T-helper 2 cell treated with Interferon-gamma antibody and Interleukin-4, amounts not matched to agents 100 ng/mL and 5 ng/mL, for 36 hours (primary cell): ENCODE measurements around the gene GOLGA6A. TPM values are rescaled to one million over a fixed set of nuclear protein-coding genes. Genes with fewer than 3 reads are reported as not detected.

Experiments
- intact Hi-C: fragments of 100-400 bp; cut with micrococcal nuclease; formaldehyde crosslinking; loops from one replicate; pipeline ENCODE4 v1.15.1; 2023
- total RNA-seq: library from RNA; stranded (reverse); gene quantifications from 2 replicates; pipeline ENCODE4 v1.2.3, GENCODE V29; 2022

The GOLGA6A gene
- total RNA-seq, 1 donor from 2014 or later = not detected

GRCh38 chr15:74053941-74054529 is 28.3 kb downstream of the GOLGA6A start:
- intact Hi-C loops = loop anchor here (5.0 kb wide), 1 partner anchor 82 kb away; no protein-coding TSS in a partner anchor

- intact Hi-C loops = loop anchor here (5.0 kb wide), 1 partner anchor 81 kb away; no protein-coding TSS in a partner anchor
Observed at GRCh38 chr15:74053517-74053916, 28.8 kb downstream of the GOLGA6A start.

DNA sequence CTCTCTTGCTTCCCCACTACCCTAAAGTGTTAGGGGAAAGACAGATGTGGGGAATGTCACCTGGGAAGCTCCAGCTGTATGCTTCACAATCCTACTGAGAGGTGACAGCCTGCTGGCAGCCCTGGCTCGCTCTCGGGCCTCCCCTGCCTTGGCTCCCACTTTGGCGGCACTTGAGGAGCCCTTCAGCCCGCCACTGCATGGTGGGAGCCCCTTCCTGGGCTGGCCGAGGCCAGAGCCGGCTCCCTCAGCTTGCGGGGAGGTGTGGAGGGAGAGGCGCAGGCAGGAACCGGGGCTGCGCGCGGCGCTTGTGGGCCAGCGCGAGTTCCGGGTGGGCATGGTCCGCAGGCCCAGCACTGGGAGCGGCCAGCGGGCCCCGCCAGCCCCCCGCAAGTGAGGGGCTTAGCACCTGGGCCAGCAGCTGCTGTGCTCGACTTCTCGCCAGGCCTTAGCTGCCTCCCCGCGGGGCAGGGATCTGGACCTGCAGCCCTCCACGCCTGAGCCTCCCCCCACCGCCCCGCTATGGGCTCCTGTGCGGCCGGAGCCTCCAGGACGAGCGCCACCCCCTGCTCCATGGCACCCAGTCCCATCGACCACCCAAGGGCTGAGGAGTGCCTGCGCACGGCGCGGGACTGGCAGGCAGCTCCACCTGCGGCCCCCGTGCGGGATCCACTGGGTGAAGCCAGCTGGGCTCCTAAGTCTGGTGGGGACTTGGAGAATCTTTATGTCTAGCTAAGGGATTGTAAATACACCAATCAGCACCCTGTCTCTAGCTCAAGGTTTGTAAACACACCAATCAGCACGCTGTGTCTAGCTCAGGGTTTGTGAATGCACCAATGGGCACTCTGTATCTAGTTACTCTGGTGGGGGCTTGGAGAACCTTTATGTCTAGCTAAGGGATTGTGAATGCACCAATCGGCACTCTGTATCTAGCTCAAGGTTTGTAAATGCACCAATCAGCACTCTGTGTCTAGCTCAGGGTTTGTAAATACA is 29.8 kb downstream of the GOLGA6A start:
- intact Hi-C loops = loop anchor here (5.0 kb wide), 1 partner anchor 80 kb away; no protein-coding TSS in a partner anchor

GRCh38 chr15:74050556-74051234 is 31.7 kb downstream of the GOLGA6A start:
- intact Hi-C loops = loop anchor here (5.0 kb wide), 1 partner anchor 78 kb away; no protein-coding TSS in a partner anchor

DNA sequence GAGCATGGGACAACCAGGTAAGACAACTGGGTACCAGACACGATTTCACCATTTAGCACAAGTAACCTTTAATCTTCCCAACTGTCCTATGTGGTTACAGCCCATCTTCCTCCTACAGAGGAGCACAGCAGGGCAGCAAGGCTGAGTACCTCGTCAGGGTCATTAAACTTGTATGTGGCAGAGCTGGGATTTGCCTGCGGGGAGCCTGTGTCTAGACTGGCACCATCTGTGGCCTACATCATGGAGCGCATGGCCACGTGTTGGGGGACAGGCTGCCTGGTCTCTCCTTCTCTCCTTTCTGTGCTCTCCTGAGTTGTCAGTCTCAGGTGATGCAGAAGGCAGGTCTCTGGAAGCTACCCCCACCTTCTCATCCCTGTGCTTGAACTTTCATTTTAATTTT is 32.2 kb downstream of the GOLGA6A start:
- intact Hi-C loops = loop anchor here (5.0 kb wide), 1 partner anchor 78 kb away; no protein-coding TSS in a partner anchor

GRCh38 chr15:74046275-74046674 is 36.1 kb downstream of the GOLGA6A start:
- intact Hi-C loops = no loop called here

DNA sequence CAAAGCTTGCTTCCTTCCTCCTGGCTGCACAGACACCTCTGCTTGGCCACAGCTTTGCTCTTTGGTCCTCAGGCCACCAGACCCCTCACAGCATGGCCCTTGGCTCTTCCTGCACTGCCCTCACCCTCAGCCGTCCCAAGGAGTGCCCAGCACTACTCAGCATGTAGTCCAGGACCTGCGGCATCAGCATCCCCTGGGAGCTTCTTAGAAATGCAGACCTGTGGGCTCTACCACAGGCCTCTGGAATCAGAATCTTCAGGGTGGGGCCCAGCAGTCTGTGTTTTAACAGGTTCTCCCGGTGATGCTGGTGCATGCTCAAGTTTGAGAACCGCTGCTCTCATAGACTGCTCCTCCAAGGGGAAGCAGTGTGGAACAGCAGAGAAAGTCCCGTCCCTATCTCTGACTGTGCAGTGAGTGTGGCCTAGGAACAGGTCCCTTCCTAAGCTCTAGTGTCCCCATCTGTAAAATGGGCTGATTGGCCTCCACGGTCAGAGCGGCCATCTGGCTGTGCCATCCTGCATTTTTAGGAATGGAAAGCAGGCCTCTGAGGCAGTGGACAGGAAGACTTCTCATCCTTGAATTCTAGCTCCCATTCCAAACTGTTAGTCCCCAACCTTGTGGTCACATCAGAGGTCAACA is 36.6 kb downstream of the GOLGA6A start:
- intact Hi-C loops = no loop called here

- intact Hi-C loops = no loop called here
Observed at GRCh38 chr15:74045184-74045583, 37.2 kb downstream of the GOLGA6A start.

GRCh38 chr15:74044267-74045110 is 37.9 kb downstream of the GOLGA6A start:
- intact Hi-C loops = no loop called here

DNA sequence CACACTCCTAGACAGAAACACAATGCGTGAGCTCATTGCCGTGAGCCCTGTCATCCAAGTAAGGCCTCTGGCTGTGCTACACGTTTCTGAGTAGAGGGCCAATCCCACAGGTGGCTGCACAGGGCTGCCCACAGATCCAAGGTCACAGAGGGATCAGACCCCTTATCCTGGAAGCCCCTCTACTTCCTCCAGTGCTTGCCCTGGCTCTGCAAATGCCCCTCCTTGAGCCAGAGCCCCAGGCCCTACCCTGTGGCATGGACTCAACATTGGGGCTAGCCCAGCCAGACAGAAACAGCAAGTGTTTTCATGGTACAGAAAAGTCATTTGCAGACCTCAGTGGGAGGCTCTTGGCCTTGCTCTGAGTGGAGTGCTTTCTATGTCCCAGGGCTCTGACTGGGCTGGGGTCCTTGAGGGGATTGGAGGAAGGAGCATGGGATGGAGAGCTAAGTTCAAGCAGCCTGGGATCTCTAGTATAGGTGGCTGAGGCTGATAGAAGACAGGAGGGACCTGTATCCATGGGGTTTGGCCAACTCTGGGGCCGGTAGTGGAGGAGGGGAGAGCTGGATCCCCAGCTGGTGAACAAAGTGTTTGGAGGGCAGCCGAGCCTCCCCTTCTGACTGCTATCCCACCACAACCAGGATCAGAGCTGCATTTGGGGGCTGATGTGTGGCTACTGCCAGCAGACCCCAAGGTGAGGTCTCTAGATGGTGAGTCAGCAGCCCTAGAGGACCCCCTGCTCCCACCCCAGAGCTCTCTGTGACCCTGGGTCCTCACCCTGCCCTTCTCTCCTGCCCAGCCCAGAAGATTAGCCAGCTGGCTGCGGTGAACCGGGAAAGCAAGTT is 38.7 kb downstream of the GOLGA6A start:
- intact Hi-C loops = no loop called here

DNA sequence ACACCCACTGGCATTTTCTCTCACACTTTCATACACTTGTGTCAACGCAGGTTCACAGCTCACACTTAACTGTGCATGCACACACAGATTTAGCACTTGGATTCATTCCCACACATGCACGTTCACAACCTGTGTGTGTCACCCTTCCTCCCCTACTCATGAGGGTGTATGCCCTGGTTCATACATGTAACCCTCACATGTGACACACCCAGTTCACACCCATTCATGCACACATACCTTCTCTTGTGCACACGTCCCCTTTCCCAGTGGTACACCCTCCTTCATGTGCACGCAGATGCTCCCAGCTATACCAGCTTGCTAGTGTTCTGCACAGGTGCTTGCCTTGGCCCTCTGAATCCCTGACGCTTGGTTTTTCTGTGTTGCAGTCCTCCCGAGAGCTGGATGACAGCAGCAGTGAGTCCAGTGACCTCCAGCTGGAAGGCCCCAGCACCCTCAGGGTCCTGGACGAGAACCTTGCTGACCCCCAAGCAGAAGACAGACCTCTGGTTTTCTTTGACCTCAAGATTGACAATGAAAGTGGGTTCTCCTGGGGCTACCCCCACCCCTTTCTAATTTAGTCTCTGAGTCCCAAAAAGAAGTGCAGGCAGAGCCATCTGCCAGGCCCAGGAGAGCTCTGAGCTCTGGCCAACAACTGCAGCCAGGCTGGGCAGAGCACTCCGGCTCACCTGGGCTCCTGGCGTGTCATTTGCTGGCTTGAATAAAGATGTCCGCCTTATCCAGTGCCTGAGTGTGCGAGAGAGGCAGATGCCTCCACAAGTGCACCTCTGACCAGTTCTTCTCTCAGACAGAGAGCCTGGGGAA is 39.5 kb downstream of the GOLGA6A start:
- intact Hi-C loops = no loop called here

DNA sequence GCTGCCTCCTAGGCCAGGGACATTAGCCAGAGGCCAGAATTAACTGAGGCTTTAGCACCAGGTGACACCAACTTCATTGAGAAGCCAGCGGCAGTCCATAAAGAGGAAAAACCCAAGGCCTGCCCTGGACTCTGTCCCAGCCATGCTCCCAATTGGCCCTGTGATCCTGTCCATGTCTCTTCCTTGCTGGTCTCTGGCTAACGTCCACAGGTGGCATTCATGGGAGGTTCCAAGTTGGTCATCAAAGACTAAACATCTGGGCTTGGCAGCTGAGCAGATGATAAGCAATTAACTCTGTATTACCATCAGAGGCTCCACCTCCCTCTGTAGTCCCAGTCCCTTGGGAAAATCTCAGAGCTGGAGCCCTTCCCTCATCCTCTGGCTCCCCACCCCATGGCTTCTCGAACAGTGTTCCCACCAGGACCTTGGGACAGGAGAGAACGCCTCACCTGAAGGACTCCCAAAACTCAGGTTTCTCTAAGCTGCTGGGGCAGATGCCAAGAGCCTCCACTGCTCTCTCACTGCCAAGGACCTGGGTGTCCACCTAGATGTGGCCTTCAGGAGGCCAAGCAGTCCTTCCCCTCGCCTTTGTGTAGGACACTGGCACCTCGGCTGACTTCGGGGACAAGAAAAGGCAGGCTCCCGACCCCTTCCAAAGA is 40.4 kb downstream of the GOLGA6A start:
- intact Hi-C loops = no loop called here

GRCh38 chr15:74041311-74041756 is 41.0 kb downstream of the GOLGA6A start:
- intact Hi-C loops = no loop called here

DNA sequence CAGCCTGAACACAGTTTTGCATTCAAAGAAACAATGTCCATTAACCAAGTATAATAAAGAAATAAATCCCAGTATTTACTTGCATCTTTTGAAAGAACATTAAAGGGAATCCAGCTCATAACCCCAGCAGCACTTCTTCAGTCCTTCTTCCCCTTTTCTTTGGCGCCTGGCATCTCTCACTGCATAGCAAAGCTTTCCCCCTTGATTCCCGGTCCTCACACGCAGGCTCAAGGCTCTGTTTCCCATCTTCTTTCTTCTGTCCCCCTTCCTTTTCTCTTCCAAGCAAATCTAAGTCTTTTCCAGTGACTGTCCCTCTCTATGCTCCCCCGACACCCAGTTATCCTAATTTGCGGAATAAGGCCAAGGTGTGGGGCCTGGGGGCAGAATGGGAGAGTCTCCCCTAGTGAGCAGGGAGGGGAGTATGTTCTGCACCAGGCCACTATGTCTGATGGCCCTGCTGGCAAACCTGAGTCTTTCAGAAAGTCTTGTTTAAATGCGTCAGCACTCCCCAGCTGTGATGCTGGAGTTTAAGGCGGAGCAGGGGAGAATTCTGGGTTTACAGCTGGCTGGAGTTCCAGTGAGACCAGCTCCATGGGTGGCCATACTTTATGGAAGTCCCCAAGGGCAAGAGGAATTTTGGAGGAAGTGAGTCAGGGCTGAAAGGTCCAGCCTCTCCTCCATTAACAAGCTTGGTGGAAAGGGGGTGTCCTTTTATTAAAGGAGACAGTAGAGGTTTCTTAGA is 42.1 kb downstream of the GOLGA6A start:
- intact Hi-C loops = no loop called here

GRCh38 chr15:74039656-74040010 is 42.7 kb downstream of the GOLGA6A start:
- intact Hi-C loops = no loop called here

- intact Hi-C loops = no loop called here
Observed at GRCh38 chr15:74038707-74039655, 43.4 kb downstream of the GOLGA6A start.
